GM12864 (cell line): ENCODE measurements around the gene MSI2.

Experiments
- DNase-seq: peaks from one replicate; pipeline ENCODE4 v3.0.0-alpha.2; 2011; ENCODE audit warnings: low read depth
- H3K4me3 ChIP-seq: 2 replicates; pipeline ENCODE4 v1.5.1; 2011; ENCODE audit warnings: mild to moderate bottlenecking, low read depth, low read length, control low read depth
- CTCF ChIP-seq: IDR thresholded peaks from 2 replicates; pipeline ENCODE4 v1.5.1; 2011; ENCODE audit warnings: low read depth, mild to moderate bottlenecking, moderate library complexity, low read length, control low read depth, inconsistent platforms; ENCODE audit errors: missing control alignments

The MSI2 gene

GRCh38 chr17:57504208-57504607 lies 247.9 kb downstream of the MSI2 start:
- no peak for DNase-seq
- H3K4me3 ChIP-seq, result no peak overlapping the region
- no peak for TF ChIP-seq CTCF

- H3K4me3 ChIP-seq, result no peak overlapping the region
- DNase-seq, result no peak
- no peak for TF ChIP-seq CTCF
Measured at GRCh38 chr17:57505841-57506773, 249.8 kb downstream of the MSI2 start.

GRCh38 chr17:57506774-57507127 lies 250.4 kb downstream of the MSI2 start:
- DNase-seq, result no peak
- no peak overlapping the region for H3K4me3 ChIP-seq

GRCh38 chr17:57507828-57508227 lies 251.5 kb downstream of the MSI2 start:
- no peak for TF ChIP-seq CTCF
- DNase-seq, result no peak
- no peak overlapping the region for H3K4me3 ChIP-seq

More at GRCh38 chr17:57506774-57507127, 250.4 kb downstream of the MSI2 start:
- no peak for TF ChIP-seq CTCF

GRCh38 chr17:57508671-57509070 lies 252.3 kb downstream of the MSI2 start:
- no peak for DNase-seq
- no peak for TF ChIP-seq CTCF
- H3K4me3 ChIP-seq, result no peak overlapping the region

- no peak overlapping the region for H3K4me3 ChIP-seq
- TF ChIP-seq CTCF, result no peak
- DNase-seq, result no peak
Measured at GRCh38 chr17:57511475-57512123, 255.3 kb downstream of the MSI2 start.
